A549 (cell line): ENCODE data around the gene LLGL2. TPM values are rescaled to one million over a fixed set of nuclear protein-coding genes. Genes with fewer than 3 reads are reported as not detected.

Experiments used
- polyA plus RNA-seq, 4 experiments: library from polyadenylated mRNA; depleted of rRNA in 3 of 4; stranded (reverse); fragments of >200 nt; fragmentation: RNase III in 1 of 4; extraction: RNeasy Plus Mini Kit Qiagen cat#74134 plus additional on column Dnase treatment in 1 of 4; gene quantifications; 2 replicates in 3 of 4; 3 replicates in 1 of 4; pipeline ENCODE4 v1.2.3, GENCODE V29; 2011 to 2017

Gene LLGL2
- polyA plus RNA-seq, 2 of the 4 experiments (the other 2 are of a cell fraction): 18.9 to 35.0 TPM

Other genes starting within 250 kb of the LLGL2 start
- 14.8 and 15.3 TPM in 2 replicates for gene SLC25A19, start 236.3 kb upstream of the LLGL2 start, polyA plus RNA-seq (2011; rRNA removed)
- 13.7 to 16.4 TPM (median 14.9 TPM) in 3 replicates for gene SLC25A19, start 236.3 kb upstream of the LLGL2 start, polyA plus RNA-seq (2017; fragmentation: RNase III; extraction: RNeasy Plus Mini Kit Qiagen cat#74134 plus additional on column Dnase treatment)
- gene GRB2, start 120.0 kb upstream of the LLGL2 start, polyA plus RNA-seq (2011; rRNA removed): 87.5 and 91.4 TPM in 2 replicates
- gene GRB2, start 120.0 kb upstream of the LLGL2 start, polyA plus RNA-seq (2017; fragmentation: RNase III; extraction: RNeasy Plus Mini Kit Qiagen cat#74134 plus additional on column Dnase treatment): 89.0 to 91.9 TPM (median 90.1 TPM) in 3 replicates
- 30.5 and 42.7 TPM in 2 replicates for gene TMEM94, start 69.1 kb upstream of the LLGL2 start, polyA plus RNA-seq (2011; rRNA removed)
- 50.0 to 64.9 TPM (median 63.8 TPM) in 3 replicates for gene TMEM94, start 69.1 kb upstream of the LLGL2 start, polyA plus RNA-seq (2017; fragmentation: RNase III; extraction: RNeasy Plus Mini Kit Qiagen cat#74134 plus additional on column Dnase treatment)
- gene CASKIN2, start 10.2 kb upstream of the LLGL2 start, polyA plus RNA-seq (2011; rRNA removed): 3.6 and 4.6 TPM in 2 replicates
- 9.9 to 11.2 TPM (median 10.7 TPM) in 3 replicates for gene CASKIN2, start 10.2 kb upstream of the LLGL2 start, polyA plus RNA-seq (2017; fragmentation: RNase III; extraction: RNeasy Plus Mini Kit Qiagen cat#74134 plus additional on column Dnase treatment)
- 24.8 and 42.5 TPM in 2 replicates for gene TSEN54, start 9.2 kb upstream of the LLGL2 start, polyA plus RNA-seq (2011; rRNA removed)
- gene TSEN54, start 9.2 kb upstream of the LLGL2 start, polyA plus RNA-seq (2017; fragmentation: RNase III; extraction: RNeasy Plus Mini Kit Qiagen cat#74134 plus additional on column Dnase treatment): 37.7 to 38.4 TPM (median 38.3 TPM) in 3 replicates
- 12.4 and 17.7 TPM in 2 replicates for gene MYO15B, start 62.1 kb downstream of the LLGL2 start, polyA plus RNA-seq (2011; rRNA removed)
- gene MYO15B, start 62.1 kb downstream of the LLGL2 start, polyA plus RNA-seq (2017; fragmentation: RNase III; extraction: RNeasy Plus Mini Kit Qiagen cat#74134 plus additional on column Dnase treatment): 27.4 to 33.9 TPM (median 33.5 TPM) in 3 replicates
- gene SMIM5, start 107.7 kb downstream of the LLGL2 start, polyA plus RNA-seq (2011; rRNA removed): 0.25 and 0.30 TPM in 2 replicates
- 0.15 to 0.33 TPM (median 0.20 TPM) in 3 replicates for gene SMIM5, start 107.7 kb downstream of the LLGL2 start, polyA plus RNA-seq (2017; fragmentation: RNase III; extraction: RNeasy Plus Mini Kit Qiagen cat#74134 plus additional on column Dnase treatment)
- 22.7 and 29.2 TPM in 2 replicates for gene RECQL5, start 141.5 kb downstream of the LLGL2 start, polyA plus RNA-seq (2011; rRNA removed)
- 37.3 to 42.5 TPM (median 39.9 TPM) in 3 replicates for gene RECQL5, start 141.5 kb downstream of the LLGL2 start, polyA plus RNA-seq (2017; fragmentation: RNase III; extraction: RNeasy Plus Mini Kit Qiagen cat#74134 plus additional on column Dnase treatment)
- 76.3 and 103 TPM in 2 replicates for gene SAP30BP, start 141.6 kb downstream of the LLGL2 start, polyA plus RNA-seq (2011; rRNA removed)
- 125 to 139 TPM (median 136 TPM) in 3 replicates for gene SAP30BP, start 141.6 kb downstream of the LLGL2 start, polyA plus RNA-seq (2017; fragmentation: RNase III; extraction: RNeasy Plus Mini Kit Qiagen cat#74134 plus additional on column Dnase treatment)
- 19.8 and 20.6 TPM in 2 replicates for gene ITGB4, start 195.8 kb downstream of the LLGL2 start, polyA plus RNA-seq (2011; rRNA removed)
- gene ITGB4, start 195.8 kb downstream of the LLGL2 start, polyA plus RNA-seq (2017; fragmentation: RNase III; extraction: RNeasy Plus Mini Kit Qiagen cat#74134 plus additional on column Dnase treatment): 30.1 to 37.4 TPM (median 36.0 TPM) in 3 replicates
- 20.7 and 21.3 TPM in 2 replicates for gene GALK1, start 239.5 kb downstream of the LLGL2 start, polyA plus RNA-seq (2011; rRNA removed)
- gene GALK1, start 239.5 kb downstream of the LLGL2 start, polyA plus RNA-seq (2017; fragmentation: RNase III; extraction: RNeasy Plus Mini Kit Qiagen cat#74134 plus additional on column Dnase treatment): 50.9 to 55.6 TPM (median 54.3 TPM) in 3 replicates